ENCODE data around the gene RTN4. TPM values are rescaled to one million over a fixed set of nuclear protein-coding genes. Genes with fewer than 3 reads are reported as not detected.
A peak's percentile ranks its signal among the peaks of the same experiment; 100 is the strongest.

The RTN4 gene
- polyA plus RNA-seq, 3 donors: 111 to 163 (median 158) TPM

GRCh38 chr2:55017880-55018279, 32.4 kb downstream of the RTN4 start:
- Histone ChIP-seq H3K4me1 (ENCODE audit: control insufficient read depth in 1 of 2, insufficient read depth in 2 of 2, low read length in 2 of 2) (peaks cover 53 to 67% of the 10 kb centered on the region in 2 donors), H3K9me3 (replicated peaks in 1 of 2; ENCODE audit: control insufficient read depth in 1 of 2, insufficient read depth in 1 of 2, low read length in 2 of 2) (no peaks in the 10 kb centered on the region), H3K36me3 (replicated peaks in 1 of 2; ENCODE audit: control insufficient read depth in 1 of 2, insufficient read depth in 2 of 2, low read length in 2 of 2) (no peaks in the 10 kb centered on the region), H3K4me3 (replicated peaks in 1 of 3; ENCODE audit: low read depth in 2 of 3, low read length in 3 of 3) (peak overlapping the region in 1 of 3 experiments; percentile 60), H3K4me2 (replicated peaks; ENCODE audit: extremely low read depth, low read length, poor library complexity, severe bottlenecking) (peak overlapping the region; percentile 26), H3K9ac (ENCODE audit: insufficient read depth, low read length, poor library complexity, severe bottlenecking) (no peak overlapping the region), H4K20me1 (ENCODE audit: insufficient read depth, low read length) (peaks cover 96% of the 10 kb centered on the region), H3K27ac (ENCODE audit: low read depth in 1 of 2, low read length in 2 of 2) (peak overlapping the region in 1 of 2 donors; percentile 77), H3K27me3 (ENCODE audit: control insufficient read depth in 2 of 2, insufficient read depth in 2 of 2, low read length in 2 of 2) (no peaks in the 10 kb centered on the region), H3K79me2 (ENCODE audit: insufficient read depth, low read length) (peaks cover 97% of the 10 kb centered on the region), H2AFZ (ENCODE audit: insufficient read depth, low read depth, low read length, poor library complexity, severe bottlenecking) (no peak overlapping the region)
- H3K4me1 Mint-ChIP-seq: peaks cover 55% of the 10 kb centered on the region
- TF ChIP-seq CTCF (IDR thresholded peaks at IDR 0.05): no peak
- H3K4me3 Mint-ChIP-seq: no peak overlapping the region
- H3K9me3 Mint-ChIP-seq: no peaks in the 10 kb centered on the region
- intact Hi-C loops (cut with micrococcal nuclease): loop anchor here in 1 of 2 donors (5.0 kb wide), 1 partner anchor 149 kb away; no protein-coding TSS in a partner anchor
- DNase-seq: peak in 1 of 3 donors; percentile 44
- peak overlapping the region; percentile 81 to 96 (median 91) for H3K27ac Mint-ChIP-seq
- no peaks in the 10 kb centered on the region for H3K27me3 Mint-ChIP-seq (ENCODE audit: low read depth in 3 of 3)
- WGBS (ENCODE audit: insufficient coverage): no CpG with 5 or more reads among the region's 3 CpGs
- H3K36me3 Mint-ChIP-seq: peaks cover 0 to 6% of the 10 kb centered on the region in 2 donors

- TF ChIP-seq CTCF (IDR thresholded peaks at IDR 0.05): no peak
- Histone ChIP-seq H3K36me3 (replicated peaks in 1 of 2; ENCODE audit: control insufficient read depth in 1 of 2, insufficient read depth in 2 of 2, low read length in 2 of 2) (no peaks in the 10 kb centered on the region), H3K4me3 (replicated peaks in 1 of 3; ENCODE audit: low read depth in 2 of 3, low read length in 3 of 3) (peak overlapping the region in 1 of 3 experiments; percentile 60), H4K20me1 (ENCODE audit: insufficient read depth, low read length) (peaks cover 96% of the 10 kb centered on the region), H3K27ac (ENCODE audit: low read depth in 1 of 2, low read length in 2 of 2) (peak overlapping the region in 1 of 2 donors; percentile 77), H3K9ac (ENCODE audit: insufficient read depth, low read length, poor library complexity, severe bottlenecking) (no peak overlapping the region), H3K9me3 (replicated peaks in 1 of 2; ENCODE audit: control insufficient read depth in 1 of 2, insufficient read depth in 1 of 2, low read length in 2 of 2) (no peaks in the 10 kb centered on the region), H3K4me2 (replicated peaks; ENCODE audit: extremely low read depth, low read length, poor library complexity, severe bottlenecking) (peak overlapping the region; percentile 26), H3K4me1 (ENCODE audit: control insufficient read depth in 1 of 2, insufficient read depth in 2 of 2, low read length in 2 of 2) (peaks cover 49 to 63% of the 10 kb centered on the region in 2 donors), H3K27me3 (ENCODE audit: control insufficient read depth in 2 of 2, insufficient read depth in 2 of 2, low read length in 2 of 2) (no peaks in the 10 kb centered on the region), H3K79me2 (ENCODE audit: insufficient read depth, low read length) (peaks cover 97% of the 10 kb centered on the region), H2AFZ (ENCODE audit: insufficient read depth, low read depth, low read length, poor library complexity, severe bottlenecking) (no peak overlapping the region)
- peak overlapping the region in 6 of 7 donors; percentile 81 to 96 (median 89) for H3K27ac Mint-ChIP-seq
- intact Hi-C loops (cut with micrococcal nuclease): loop anchor here in 1 of 2 donors (5.0 kb wide), 1 partner anchor 150 kb away; no protein-coding TSS in a partner anchor
- no peak overlapping the region for H3K4me3 Mint-ChIP-seq
- peaks cover 0 to 6% of the 10 kb centered on the region in 2 donors for H3K36me3 Mint-ChIP-seq
- no peaks in the 10 kb centered on the region for H3K27me3 Mint-ChIP-seq (ENCODE audit: low read depth in 3 of 3)
- H3K4me1 Mint-ChIP-seq: peaks cover 57% of the 10 kb centered on the region
- 100% methylated on average over 2 of the region's 3 CpGs for WGBS (ENCODE audit: insufficient coverage)
- no peak for DNase-seq
- no peaks in the 10 kb centered on the region for H3K9me3 Mint-ChIP-seq
Measured at GRCh38 chr2:55017428-55017827, 32.8 kb downstream of the RTN4 start.
